Esophagus squamous epithelium (tissue), 4 donors: ENCODE results near the gene CARMIL3.

ENCODE experiments used
- POLR2A ChIP-seq, 4 donors: fragments of 450-650 bp; IDR thresholded peaks; one replicate each; pipeline ENCODE4 v1.6.1; 2017; ENCODE audit warnings: antibody characterized with exemption in 4 of 4, mild to moderate bottlenecking in 4 of 4, moderate library complexity in 3 of 4
- TF ChIP-seq, protein P1 (sequence below), 6 experiments: fragments of 450-650 bp in 4 of 6; fragments of 200-600 bp in 2 of 6; sonication (generic) in 2 of 6; IDR thresholded peaks; one replicate each; pipeline ENCODE4 v1.5.1; 2016 to 2019; ENCODE audit warnings: antibody characterized with exemption in 6 of 6, mild to moderate bottlenecking in 4 of 6, moderate library complexity in 4 of 6

DNA sequence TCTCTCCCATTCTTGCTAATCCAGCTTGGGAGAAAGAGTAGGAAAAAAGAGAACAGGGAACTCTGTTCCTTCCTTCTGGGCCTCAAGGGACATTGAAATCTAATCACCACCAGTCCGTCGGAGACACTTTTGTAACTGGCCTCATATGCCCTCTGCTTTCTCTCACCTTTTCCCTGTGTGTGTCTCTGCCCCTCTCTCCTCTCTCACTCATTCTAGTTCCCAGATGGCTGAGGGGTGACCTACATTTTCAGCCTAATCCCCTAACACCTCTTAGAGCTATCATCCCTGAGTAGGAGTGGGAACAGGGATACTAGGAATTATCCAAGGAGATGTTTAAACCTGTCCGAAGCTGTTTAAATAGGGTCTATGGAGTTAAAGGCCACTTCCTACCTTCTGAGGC is 33.4 kb downstream of the CARMIL3 start:
- TF ChIP-seq, protein P1, sequence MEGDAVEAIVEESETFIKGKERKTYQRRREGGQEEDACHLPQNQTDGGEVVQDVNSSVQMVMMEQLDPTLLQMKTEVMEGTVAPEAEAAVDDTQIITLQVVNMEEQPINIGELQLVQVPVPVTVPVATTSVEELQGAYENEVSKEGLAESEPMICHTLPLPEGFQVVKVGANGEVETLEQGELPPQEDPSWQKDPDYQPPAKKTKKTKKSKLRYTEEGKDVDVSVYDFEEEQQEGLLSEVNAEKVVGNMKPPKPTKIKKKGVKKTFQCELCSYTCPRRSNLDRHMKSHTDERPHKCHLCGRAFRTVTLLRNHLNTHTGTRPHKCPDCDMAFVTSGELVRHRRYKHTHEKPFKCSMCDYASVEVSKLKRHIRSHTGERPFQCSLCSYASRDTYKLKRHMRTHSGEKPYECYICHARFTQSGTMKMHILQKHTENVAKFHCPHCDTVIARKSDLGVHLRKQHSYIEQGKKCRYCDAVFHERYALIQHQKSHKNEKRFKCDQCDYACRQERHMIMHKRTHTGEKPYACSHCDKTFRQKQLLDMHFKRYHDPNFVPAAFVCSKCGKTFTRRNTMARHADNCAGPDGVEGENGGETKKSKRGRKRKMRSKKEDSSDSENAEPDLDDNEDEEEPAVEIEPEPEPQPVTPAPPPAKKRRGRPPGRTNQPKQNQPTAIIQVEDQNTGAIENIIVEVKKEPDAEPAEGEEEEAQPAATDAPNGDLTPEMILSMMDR (IDR thresholded peaks at IDR 0.05) = no peak
- no peak for TF ChIP-seq POLR2A (IDR thresholded peaks at IDR 0.05)
